Measurements from ENCODE around the gene SPTLC3. TPM values are rescaled to one million over a fixed set of nuclear protein-coding genes. Genes with fewer than 3 reads are reported as not detected.

Gene SPTLC3
- total and polyA plus RNA-seq, 4 donors: 1.4 to 12.1 (median 2.9) TPM

DNA sequence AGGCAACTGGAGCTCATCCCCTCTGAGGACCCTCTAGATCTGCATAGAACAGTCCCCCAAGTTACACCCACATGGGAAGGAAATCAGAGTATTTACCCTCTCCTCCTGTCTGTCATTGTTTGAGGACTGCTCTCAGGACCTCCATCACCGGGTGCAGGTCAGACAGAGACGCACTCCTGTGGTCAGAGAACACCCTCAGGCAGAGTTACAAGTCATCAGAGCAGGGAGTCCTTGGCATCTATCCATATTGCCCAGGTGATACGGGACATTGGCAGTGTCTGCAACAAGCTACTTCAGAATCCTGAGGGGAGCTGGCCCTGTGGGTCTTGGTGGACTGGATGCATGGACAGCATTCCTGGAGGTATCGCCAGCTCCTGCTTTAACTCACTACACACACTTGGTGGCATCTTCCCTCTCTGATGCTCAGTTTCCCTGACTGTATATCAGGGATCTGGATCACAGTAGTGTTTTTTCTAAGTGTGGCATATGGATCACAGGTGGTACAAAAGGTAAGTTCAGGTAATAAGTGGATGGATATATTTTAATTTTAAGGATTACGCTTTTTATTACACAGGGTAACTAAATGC is 197.2 kb downstream of the SPTLC3 start:
- H3K4me3 ChIP-seq (ENCODE audit: low read length in 2 of 2): no peak overlapping the region
- 80 to 85% methylated on average over 5 of the region's 5 CpGs for WGBS, 2 donors
- no peak overlapping the region for H3K27ac ChIP-seq (ENCODE audit: low read depth in 1 of 2, low read length in 2 of 2)
- H3K4me1 ChIP-seq (ENCODE audit: control insufficient read depth in 1 of 2, insufficient read depth in 2 of 2, low read length in 2 of 2): no peaks in the 10 kb centered on the region
- ATAC-seq (ENCODE audit: low FRiP score) (no peak), DNase-seq (no peak)
- H3K36me3 ChIP-seq (ENCODE audit: control insufficient read depth in 1 of 2, insufficient read depth in 2 of 2, low read length in 1 of 2): no peaks in the 10 kb centered on the region
- no peaks in the 10 kb centered on the region for H3K27me3 ChIP-seq (ENCODE audit: control insufficient read depth in 1 of 2, insufficient read depth in 2 of 2, low read length in 1 of 2)
- intact Hi-C loops (cut with DNase I): no loop called here
- H3K9me3 ChIP-seq (ENCODE audit: control insufficient read depth, low read length): no peaks in the 10 kb centered on the region

- H3K4me3 ChIP-seq (ENCODE audit: low read length in 2 of 2): no peak overlapping the region
- no peak overlapping the region for H3K27ac ChIP-seq (ENCODE audit: low read depth in 1 of 2, low read length in 2 of 2)
- H3K4me1 ChIP-seq (ENCODE audit: control insufficient read depth in 1 of 2, insufficient read depth in 2 of 2, low read length in 2 of 2): no peaks in the 10 kb centered on the region
- H3K36me3 ChIP-seq (ENCODE audit: control insufficient read depth in 1 of 2, insufficient read depth in 2 of 2, low read length in 1 of 2): no peaks in the 10 kb centered on the region
- DNase-seq (no peak), ATAC-seq (ENCODE audit: low FRiP score) (no peak)
- WGBS, 2 donors: 91% methylated on average over 2 of the region's 2 CpGs
- intact Hi-C loops (cut with DNase I): no loop called here
- H3K9me3 ChIP-seq (ENCODE audit: control insufficient read depth, low read length): no peaks in the 10 kb centered on the region
- H3K27me3 ChIP-seq (ENCODE audit: control insufficient read depth in 1 of 2, insufficient read depth in 2 of 2, low read length in 1 of 2): no peaks in the 10 kb centered on the region
Measured at GRCh38 chr20:13207016-13207415, 198.2 kb downstream of the SPTLC3 start.

DNA sequence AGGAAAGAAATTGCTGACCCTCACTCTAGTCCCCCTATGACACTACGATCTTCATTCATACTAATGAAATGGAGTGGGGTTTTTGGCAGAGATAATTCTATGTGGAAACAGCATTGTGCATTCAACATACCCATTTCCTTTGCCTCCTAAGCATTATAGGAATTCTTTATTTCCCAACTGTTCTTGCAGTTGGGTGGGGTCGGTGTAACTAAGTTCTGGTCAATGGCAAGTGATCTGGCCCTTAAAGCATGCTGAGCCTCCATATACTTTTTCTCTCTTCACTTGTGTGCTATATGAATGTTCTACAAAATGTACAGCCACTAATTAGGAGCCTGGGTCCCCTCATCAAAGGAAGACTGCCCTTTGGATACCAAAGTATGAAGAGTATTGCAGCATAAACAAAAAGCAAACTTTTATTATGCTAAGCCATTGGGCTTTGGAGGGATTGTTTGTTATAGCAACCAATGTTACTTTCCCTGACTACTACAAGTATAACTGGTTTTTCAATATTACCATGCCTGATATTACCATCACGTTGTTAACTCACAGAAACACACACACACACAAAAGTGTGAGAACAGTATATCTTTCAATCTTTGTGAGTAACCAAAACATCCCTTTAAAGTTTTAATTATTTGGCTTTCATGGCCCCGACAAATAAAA is 203.3 kb downstream of the SPTLC3 start:
- Histone ChIP-seq H3K4me3 (ENCODE audit: low read length in 2 of 2) (no peak overlapping the region), H3K27me3 (ENCODE audit: control insufficient read depth in 1 of 2, insufficient read depth in 2 of 2, low read length in 1 of 2) (no peaks in the 10 kb centered on the region), H3K27ac (ENCODE audit: low read depth in 1 of 2, low read length in 2 of 2) (no peak overlapping the region), H3K9me3 (ENCODE audit: control insufficient read depth, low read length) (no peaks in the 10 kb centered on the region), H3K4me1 (ENCODE audit: control insufficient read depth in 1 of 2, insufficient read depth in 2 of 2, low read length in 2 of 2) (no peaks in the 10 kb centered on the region), H3K36me3 (ENCODE audit: control insufficient read depth in 1 of 2, insufficient read depth in 2 of 2, low read length in 1 of 2) (no peaks in the 10 kb centered on the region)
- intact Hi-C loops (cut with DNase I): no loop called here
- DNase-seq: no peak
- 72 to 94% methylated on average over 4 of the region's 4 CpGs for WGBS, 2 donors
- ATAC-seq (ENCODE audit: low FRiP score): no peak

DNA sequence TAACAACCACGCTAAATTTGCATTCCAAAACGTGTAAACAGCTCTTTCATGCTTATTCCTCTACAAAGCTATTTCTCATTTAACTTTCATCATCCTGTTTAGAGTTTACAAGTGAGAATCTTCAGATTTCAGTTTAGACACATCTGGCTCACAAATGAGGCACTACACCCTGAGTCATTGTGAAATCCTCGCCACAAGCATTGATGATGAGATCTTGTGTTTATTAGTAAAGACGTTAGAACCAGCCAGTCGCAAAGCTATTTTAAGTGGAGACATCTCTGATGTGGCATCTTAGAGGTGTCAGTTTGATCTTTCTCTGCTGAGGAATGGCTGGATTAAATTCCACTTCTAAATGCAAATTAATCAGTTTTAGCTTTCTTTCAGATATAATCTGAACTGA is 204.0 kb downstream of the SPTLC3 start:
- no peaks in the 10 kb centered on the region for H3K9me3 ChIP-seq (ENCODE audit: control insufficient read depth, low read length)
- no peak overlapping the region for H3K4me3 ChIP-seq (ENCODE audit: low read length in 2 of 2)
- no peaks in the 10 kb centered on the region for H3K4me1 ChIP-seq (ENCODE audit: control insufficient read depth in 1 of 2, insufficient read depth in 2 of 2, low read length in 2 of 2)
- no peaks in the 10 kb centered on the region for H3K27me3 ChIP-seq (ENCODE audit: control insufficient read depth in 1 of 2, insufficient read depth in 2 of 2, low read length in 1 of 2)
- ATAC-seq (ENCODE audit: low FRiP score) (no peak), DNase-seq (no peak)
- no peaks in the 10 kb centered on the region for H3K36me3 ChIP-seq (ENCODE audit: control insufficient read depth in 1 of 2, insufficient read depth in 2 of 2, low read length in 1 of 2)
- 54 to 58% methylated on average over 5 of the region's 5 CpGs for WGBS, 2 donors
- intact Hi-C loops (cut with DNase I): no loop called here
- H3K27ac ChIP-seq (ENCODE audit: low read depth in 1 of 2, low read length in 2 of 2): no peak overlapping the region

DNA sequence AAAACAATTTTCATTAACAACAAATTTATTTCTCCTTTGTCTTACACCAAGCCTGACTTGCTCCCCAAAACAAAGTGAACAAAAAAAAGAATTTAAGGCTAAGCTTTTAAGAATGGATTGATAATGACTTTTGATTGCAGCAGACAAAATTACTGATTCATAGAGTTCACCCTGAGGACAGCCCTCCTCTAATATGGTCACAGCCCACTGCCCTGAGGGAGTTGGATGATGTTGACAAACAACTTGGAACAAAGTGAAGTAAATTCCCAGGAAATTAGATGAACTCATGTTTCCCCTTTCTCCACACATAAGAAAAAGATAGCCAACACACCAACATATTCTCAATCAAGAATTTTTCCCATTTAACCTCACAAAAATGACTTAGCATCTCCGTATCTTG is 204.6 kb downstream of the SPTLC3 start:
- Histone ChIP-seq H3K36me3 (ENCODE audit: control insufficient read depth in 1 of 2, insufficient read depth in 2 of 2, low read length in 1 of 2) (no peaks in the 10 kb centered on the region), H3K4me3 (ENCODE audit: low read length in 2 of 2) (no peak overlapping the region), H3K27ac (ENCODE audit: low read depth in 1 of 2, low read length in 2 of 2) (no peak overlapping the region), H3K27me3 (ENCODE audit: control insufficient read depth in 1 of 2, insufficient read depth in 2 of 2, low read length in 1 of 2) (no peaks in the 10 kb centered on the region), H3K4me1 (ENCODE audit: control insufficient read depth in 1 of 2, insufficient read depth in 2 of 2, low read length in 2 of 2) (no peaks in the 10 kb centered on the region), H3K9me3 (ENCODE audit: control insufficient read depth, low read length) (no peaks in the 10 kb centered on the region)
- no peak for ATAC-seq (ENCODE audit: low FRiP score)
- WGBS, 2 donors: 92 to 94% methylated on average over 1 of the region's 1 CpG
- no peak for DNase-seq
- intact Hi-C loops (cut with DNase I): no loop called here

DNA sequence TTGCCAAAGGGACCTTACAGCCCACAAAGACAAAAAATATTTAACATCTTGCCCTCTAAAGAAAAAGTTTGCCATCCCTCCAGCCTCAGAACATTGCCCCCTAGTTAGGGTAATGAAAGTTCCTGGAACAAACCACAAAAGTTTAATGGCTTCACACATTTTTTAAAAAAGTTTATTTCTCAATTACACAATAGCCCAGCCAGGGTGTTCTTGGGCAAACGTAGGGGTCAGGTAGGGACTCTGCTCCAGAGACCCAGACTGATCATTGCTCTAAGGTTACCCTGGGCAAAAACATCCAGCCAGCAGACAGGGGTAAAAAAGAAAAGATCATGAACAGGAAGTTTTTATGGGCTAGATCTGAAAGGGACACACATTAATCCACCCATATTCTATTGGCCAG is 207.8 kb downstream of the SPTLC3 start:
- ATAC-seq (ENCODE audit: low FRiP score) (no peak), DNase-seq (no peak)
- Histone ChIP-seq H3K36me3 (ENCODE audit: control insufficient read depth in 1 of 2, insufficient read depth in 2 of 2, low read length in 1 of 2) (no peaks in the 10 kb centered on the region), H3K27me3 (ENCODE audit: control insufficient read depth in 1 of 2, insufficient read depth in 2 of 2, low read length in 1 of 2) (no peaks in the 10 kb centered on the region), H3K4me1 (ENCODE audit: control insufficient read depth in 1 of 2, insufficient read depth in 2 of 2, low read length in 2 of 2) (no peaks in the 10 kb centered on the region), H3K4me3 (ENCODE audit: low read length in 2 of 2) (no peak overlapping the region), H3K9me3 (ENCODE audit: control insufficient read depth, low read length) (no peaks in the 10 kb centered on the region), H3K27ac (ENCODE audit: low read depth in 1 of 2, low read length in 2 of 2) (no peak overlapping the region)
- 31 to 33% methylated on average over 1 of the region's 1 CpG for WGBS, 2 donors
- intact Hi-C loops (cut with DNase I): no loop called here

Other genes with a start within 250 kb of the SPTLC3 start
- gene ISM1, start 212.3 kb downstream of the SPTLC3 start, total RNA-seq: 10 to 100 TPM; 42.9 to 94.9 TPM
- 1 to 10 TPM; 2.0 to 5.4 TPM for gene ISM1, start 212.3 kb downstream of the SPTLC3 start, polyA plus RNA-seq

Data from aorta (tissue), 5 donors.